IPS-15b (cell line): ENCODE data around the gene HIVEP2.

Source experiments
- H3K27me3 ChIP-seq: one replicate; pipeline ENCODE4 v1.6.1; 2013; ENCODE audit warnings: low read length; ENCODE audit not compliant: control insufficient read depth, insufficient read depth
- H3K36me3 ChIP-seq: one replicate; pipeline ENCODE4 v1.6.1; 2013; ENCODE audit warnings: low read length; ENCODE audit not compliant: control insufficient read depth, insufficient read depth
- H3K4me1 ChIP-seq: one replicate; pipeline ENCODE4 v1.6.1; 2013; ENCODE audit warnings: mild to moderate bottlenecking, low read length; ENCODE audit not compliant: control insufficient read depth, insufficient read depth
- H3K4me3 ChIP-seq: one replicate; pipeline ENCODE4 v1.5.1; 2013; ENCODE audit warnings: low read depth, low read length
- H3K9ac ChIP-seq: one replicate; pipeline ENCODE4 v1.6.1; 2013; ENCODE audit warnings: low read depth, mild to moderate bottlenecking, low read length
- H3K9me3 ChIP-seq: one replicate; pipeline ENCODE4 v1.6.1; 2013; ENCODE audit warnings: mild to moderate bottlenecking, low read length; ENCODE audit not compliant: control insufficient read depth, insufficient read depth

Gene HIVEP2

DNA sequence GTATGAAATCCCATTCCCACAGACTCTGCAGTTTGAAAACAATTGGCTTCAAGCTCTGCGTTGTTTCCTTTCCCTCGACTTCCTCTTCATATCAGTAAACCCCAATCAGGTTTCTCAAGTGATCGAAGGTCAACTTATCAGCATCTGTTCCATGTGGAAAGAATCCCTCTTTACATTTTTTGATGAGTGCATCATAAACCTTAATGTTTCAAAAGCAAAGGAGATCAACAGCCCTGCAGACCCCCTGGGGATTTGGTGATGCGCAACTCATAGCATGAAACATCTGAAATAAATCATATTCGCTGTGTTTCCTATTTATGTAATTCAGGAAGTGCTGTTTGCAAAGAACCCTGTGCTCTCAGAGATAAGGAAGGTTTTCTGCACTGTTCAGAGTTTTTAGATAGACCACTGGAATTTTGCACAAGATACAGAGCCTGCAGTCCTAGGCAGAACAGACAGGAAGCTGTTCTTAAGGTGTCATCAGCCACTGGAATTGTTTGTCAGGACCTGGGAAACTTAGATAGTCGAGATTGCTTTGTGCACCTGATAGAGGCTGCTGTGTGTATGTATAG is 216.0 kb downstream of the HIVEP2 start:
- no peak overlapping the region for H3K4me3 ChIP-seq
- H3K9me3 ChIP-seq, result no peaks in the 10 kb centered on the region
- no peaks in the 10 kb centered on the region for H3K27me3 ChIP-seq
- no peak overlapping the region for H3K9ac ChIP-seq
- H3K4me1 ChIP-seq, result peaks cover 2% of the 10 kb centered on the region
- no peaks in the 10 kb centered on the region for H3K36me3 ChIP-seq

DNA sequence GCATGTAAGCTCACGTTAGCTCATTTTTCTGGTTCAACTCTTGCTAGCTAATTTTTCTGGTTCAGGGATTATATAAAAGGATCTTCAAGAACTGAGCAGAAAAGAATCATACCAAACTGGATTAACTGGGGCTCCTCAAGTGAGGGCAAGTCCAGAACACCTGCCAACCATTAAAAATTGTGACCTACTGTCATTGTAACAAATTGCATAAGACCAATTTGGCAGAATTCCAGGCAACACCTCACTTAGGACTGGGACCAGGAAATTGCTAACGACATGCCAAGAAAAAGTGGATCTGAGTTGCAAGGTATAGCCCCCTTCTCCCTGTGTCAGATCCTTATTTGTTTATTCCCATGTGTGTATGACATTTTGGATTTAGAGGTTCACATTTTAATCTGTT is 216.6 kb downstream of the HIVEP2 start:
- H3K36me3 ChIP-seq, result no peaks in the 10 kb centered on the region
- H3K9me3 ChIP-seq, result no peaks in the 10 kb centered on the region
- no peak overlapping the region for H3K9ac ChIP-seq
- H3K4me3 ChIP-seq, result no peak overlapping the region
- H3K4me1 ChIP-seq, result no peaks in the 10 kb centered on the region
- no peaks in the 10 kb centered on the region for H3K27me3 ChIP-seq

DNA sequence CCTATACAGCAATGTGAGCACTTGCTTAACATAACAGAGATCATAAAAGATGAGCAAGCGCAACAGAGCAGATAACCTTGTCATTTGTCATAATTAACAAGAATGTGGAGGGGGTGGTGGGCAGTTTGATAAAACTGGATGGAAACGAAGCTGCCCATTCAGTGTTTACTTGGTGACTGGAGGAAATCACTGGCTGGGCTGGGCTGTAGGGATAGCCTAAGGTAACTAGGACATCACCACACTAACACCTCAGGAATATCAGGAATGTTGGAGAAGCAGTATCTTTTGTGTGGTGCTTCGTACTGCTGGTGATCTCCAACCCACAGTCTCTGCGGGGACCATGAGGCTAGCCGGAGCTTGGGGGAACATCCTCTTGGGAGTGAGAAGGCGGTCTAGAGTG is 218.4 kb downstream of the HIVEP2 start:
- no peaks in the 10 kb centered on the region for H3K27me3 ChIP-seq
- no peaks in the 10 kb centered on the region for H3K9me3 ChIP-seq
- no peaks in the 10 kb centered on the region for H3K36me3 ChIP-seq
- H3K4me3 ChIP-seq, result no peak overlapping the region
- H3K9ac ChIP-seq, result no peak overlapping the region
- H3K4me1 ChIP-seq, result no peaks in the 10 kb centered on the region

DNA sequence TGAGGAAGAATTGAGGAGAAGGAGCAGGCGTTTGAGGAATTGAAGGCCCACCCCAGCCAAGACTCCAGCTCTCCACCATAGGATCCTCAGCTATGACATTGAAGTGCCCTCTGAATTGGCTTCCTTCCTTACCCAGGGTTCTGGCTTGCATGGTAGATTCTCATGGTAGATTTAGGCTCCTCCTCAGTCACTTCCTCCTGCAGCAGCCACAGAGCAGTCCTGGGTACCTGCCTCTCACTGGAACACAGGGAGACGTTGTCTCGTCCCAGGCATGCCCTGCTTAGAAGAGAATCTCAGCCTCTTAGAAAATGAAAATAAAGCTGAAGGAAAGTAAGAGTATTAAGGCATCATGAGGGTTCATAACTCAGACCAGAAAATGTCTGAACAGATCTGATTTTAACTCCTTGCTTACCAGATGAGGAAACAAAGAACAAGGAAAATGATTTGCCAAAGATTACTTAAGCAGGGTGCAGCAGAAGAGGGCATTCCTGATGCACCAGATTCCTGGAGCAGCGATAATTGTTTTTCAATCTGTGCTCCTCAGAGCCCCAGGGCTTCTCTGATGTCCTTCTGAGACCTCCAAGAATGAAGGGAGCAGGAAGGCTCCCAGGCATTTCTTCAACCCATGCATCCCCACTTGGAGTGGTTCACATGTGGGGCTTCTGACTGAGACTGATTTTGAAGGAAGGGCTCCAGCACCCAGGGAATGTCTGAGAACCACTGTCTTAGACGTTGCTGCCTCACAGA is 219.8 kb downstream of the HIVEP2 start:
- Histone ChIP-seq H3K36me3 (no peaks in the 10 kb centered on the region), H3K27me3 (no peaks in the 10 kb centered on the region), H3K4me1 (no peaks in the 10 kb centered on the region), H3K4me3 (no peak overlapping the region), H3K9me3 (no peaks in the 10 kb centered on the region), H3K9ac (no peak overlapping the region)

DNA sequence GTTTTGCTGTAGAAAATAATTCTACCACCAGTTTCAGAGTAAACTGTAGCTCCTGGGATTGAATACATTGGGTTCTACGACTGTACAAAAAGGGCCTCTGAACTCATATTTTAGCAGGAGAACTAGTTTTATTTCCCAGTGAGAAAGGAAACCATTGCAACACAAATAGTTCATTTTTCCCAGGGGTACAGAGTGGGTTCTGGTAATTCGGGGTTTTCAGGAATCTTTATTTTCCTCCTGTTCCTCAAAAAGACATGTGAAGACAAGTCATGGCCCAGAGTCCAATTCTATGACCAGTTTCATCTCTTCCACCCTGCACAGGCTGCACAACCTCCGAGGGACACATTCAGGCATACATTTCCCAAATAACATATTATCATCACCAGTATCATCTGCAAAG is 222.1 kb downstream of the HIVEP2 start:
- no peak overlapping the region for H3K9ac ChIP-seq
- H3K4me3 ChIP-seq, result no peak overlapping the region
- no peaks in the 10 kb centered on the region for H3K36me3 ChIP-seq
- no peaks in the 10 kb centered on the region for H3K4me1 ChIP-seq
- no peaks in the 10 kb centered on the region for H3K27me3 ChIP-seq
- no peaks in the 10 kb centered on the region for H3K9me3 ChIP-seq

DNA sequence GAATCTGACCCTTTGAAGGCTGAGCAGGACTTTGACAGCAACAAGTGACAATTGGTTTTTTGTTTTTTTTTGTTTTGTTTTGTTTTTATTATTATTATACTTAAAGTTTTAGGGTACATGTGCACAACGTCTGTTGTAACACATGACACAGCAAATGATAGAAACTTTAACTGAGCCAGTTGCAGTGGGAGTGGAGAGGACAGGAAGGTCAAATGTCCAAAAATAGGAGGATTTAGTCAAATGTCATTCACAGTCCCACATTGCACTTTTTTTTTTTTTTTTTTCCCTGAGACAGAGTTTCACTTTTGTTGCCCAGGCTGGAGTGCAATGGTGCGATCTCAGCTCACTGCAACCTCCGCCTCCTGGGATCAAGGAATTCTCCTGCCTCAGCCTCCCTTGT is 223.0 kb downstream of the HIVEP2 start:
- Histone ChIP-seq H3K27me3 (no peaks in the 10 kb centered on the region), H3K4me1 (no peaks in the 10 kb centered on the region), H3K9ac (no peak overlapping the region), H3K4me3 (no peak overlapping the region), H3K36me3 (no peaks in the 10 kb centered on the region), H3K9me3 (no peaks in the 10 kb centered on the region)

DNA sequence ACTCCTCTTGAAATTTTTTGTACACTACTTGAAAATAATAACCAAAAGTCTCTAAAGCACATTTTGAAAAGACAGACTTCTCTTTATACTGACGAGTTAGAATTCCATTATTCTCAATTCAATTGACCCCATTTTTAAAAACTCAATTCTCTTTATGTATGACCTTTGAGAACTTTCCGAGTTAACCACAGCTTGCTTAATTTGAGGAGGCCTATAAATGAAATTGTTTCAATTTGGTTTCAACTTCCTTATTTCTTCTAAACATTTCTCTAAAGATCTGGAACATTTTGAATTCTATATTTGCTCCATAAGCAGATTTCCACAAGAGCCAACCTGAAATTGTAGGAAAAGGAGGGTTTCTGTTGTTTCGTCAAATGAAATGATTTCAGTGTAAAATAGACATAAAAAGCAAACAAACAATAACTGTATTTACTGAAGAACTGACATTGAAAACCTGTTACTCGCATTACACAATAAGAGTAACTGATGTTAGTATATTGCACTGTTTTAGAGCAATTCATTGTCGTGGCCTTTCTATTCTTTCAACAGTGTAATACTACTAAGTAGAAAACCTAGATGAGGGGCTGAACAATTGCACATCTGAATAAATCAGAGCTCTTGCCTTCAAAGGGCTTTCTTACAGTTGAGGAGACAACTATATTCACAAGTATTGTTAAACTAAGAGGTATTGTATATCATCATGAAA is 223.6 kb downstream of the HIVEP2 start:
- H3K36me3 ChIP-seq, result no peaks in the 10 kb centered on the region
- H3K4me3 ChIP-seq, result no peak overlapping the region
- H3K9ac ChIP-seq, result no peak overlapping the region
- no peaks in the 10 kb centered on the region for H3K27me3 ChIP-seq
- no peaks in the 10 kb centered on the region for H3K9me3 ChIP-seq
- H3K4me1 ChIP-seq, result peaks cover 1% of the 10 kb centered on the region

DNA sequence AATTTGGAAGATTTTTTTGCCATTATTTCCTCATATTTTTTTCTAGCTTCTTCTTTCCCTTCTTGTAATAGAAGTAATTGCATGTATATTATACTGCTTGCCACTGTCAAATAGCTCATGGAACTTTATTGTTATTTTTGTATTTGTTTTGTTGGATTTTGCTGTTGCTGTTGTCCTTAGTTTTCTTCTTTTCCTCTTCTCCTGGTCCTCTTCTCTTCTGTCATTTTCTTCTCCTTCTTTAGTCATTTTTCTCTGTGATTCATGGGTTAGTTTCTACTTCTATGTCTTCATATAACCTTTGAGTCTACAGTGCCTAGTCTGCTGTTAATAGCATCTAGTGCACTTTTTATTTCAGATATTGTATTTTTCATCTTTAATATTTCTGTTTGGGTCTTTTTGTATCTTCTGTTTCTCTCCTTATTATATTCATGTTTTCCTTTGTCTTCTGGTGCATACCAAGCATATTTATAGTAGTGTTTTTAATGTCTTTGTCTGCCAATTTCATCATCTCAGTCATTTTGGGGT is 226.2 kb downstream of the HIVEP2 start:
- Histone ChIP-seq H3K4me3 (no peak overlapping the region), H3K36me3 (no peaks in the 10 kb centered on the region), H3K9me3 (no peaks in the 10 kb centered on the region), H3K27me3 (no peaks in the 10 kb centered on the region), H3K4me1 (peaks cover 2% of the 10 kb centered on the region), H3K9ac (no peak overlapping the region)

DNA sequence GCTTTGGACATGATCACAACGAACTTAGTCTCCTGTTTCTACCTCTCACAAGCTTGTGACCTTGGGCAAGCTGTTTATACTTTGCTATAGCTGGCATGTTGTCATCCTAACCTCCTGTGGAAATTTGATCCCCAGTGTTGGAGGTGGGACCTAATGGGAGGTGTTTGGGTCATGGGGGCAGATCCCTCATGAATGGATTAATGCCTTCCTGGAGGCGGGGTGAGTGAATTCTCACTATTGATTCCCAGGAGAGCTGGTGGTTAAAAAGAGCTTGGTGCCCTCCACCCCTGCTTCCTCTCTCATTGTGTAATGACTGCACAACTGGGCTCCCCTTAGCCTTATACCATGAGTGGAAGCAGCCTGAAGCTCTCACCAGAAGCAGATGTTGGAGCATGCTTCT is 228.9 kb downstream of the HIVEP2 start:
- H3K9me3 ChIP-seq, result no peaks in the 10 kb centered on the region
- no peak overlapping the region for H3K4me3 ChIP-seq
- H3K9ac ChIP-seq, result no peak overlapping the region
- H3K36me3 ChIP-seq, result no peaks in the 10 kb centered on the region
- H3K27me3 ChIP-seq, result no peaks in the 10 kb centered on the region
- peaks cover 2% of the 10 kb centered on the region for H3K4me1 ChIP-seq

DNA sequence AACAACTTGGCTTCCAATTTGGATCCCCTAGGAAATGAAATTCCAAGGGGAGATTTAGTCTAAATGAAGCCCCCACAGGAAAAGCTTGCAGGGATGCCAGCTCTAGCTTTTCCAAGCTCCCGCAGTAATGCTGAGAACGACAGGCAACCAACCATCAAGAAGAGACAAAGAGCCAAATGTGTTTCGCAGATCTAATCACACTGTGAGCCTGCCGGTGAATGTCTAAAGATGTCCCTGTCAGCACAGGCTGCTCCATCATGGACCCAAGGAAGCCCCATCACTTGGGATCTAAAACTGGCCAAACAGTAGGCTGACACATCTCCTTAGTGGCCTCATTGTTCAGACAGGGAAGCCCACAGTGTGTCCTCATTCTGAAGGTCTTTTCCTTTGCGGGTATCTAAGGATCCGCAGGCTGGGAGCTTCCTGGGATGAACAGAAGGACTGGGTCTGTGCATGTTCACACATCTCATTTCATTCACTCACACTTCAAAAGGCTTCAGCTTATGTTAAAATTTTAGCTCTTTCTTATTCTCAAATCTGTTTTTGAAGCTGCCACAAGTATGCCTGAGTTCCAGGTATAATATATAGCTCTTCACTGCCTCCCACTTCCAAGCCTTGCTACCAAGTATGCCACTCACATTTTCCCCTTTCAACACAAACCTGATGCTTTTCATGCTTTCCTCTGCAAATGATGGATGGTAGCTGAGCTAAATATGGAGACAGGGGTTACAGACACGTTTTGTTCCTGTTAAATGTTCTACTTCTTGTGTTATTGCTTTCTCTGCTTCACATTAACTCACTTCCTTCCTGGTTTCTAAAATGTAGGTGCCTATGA is 229.8 kb downstream of the HIVEP2 start:
- no peaks in the 10 kb centered on the region for H3K27me3 ChIP-seq
- no peak overlapping the region for H3K4me3 ChIP-seq
- H3K36me3 ChIP-seq, result no peaks in the 10 kb centered on the region
- H3K4me1 ChIP-seq, result peaks cover 2% of the 10 kb centered on the region
- H3K9me3 ChIP-seq, result no peaks in the 10 kb centered on the region
- no peak overlapping the region for H3K9ac ChIP-seq

DNA sequence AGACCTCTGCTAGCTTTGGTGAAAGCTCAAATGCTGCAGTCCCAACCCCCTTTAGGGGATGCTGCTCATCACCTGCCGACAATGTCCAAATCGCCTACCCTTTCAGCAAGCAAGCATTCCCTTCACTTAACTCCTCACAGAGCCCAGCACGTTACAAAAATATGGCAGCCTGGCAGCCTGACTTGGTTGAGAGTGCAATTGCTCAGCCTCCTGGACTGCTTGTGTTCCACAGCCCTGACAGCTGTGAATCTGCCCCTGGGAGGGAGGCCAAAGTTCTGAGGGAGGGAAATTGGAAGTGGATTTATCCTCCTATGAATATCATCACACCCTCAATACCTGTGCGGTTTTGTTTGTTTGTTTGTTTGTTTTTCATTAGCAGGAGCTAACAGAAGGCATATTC is 231.0 kb downstream of the HIVEP2 start:
- peaks cover 2% of the 10 kb centered on the region for H3K4me1 ChIP-seq
- H3K9ac ChIP-seq, result no peak overlapping the region
- H3K9me3 ChIP-seq, result no peaks in the 10 kb centered on the region
- no peaks in the 10 kb centered on the region for H3K27me3 ChIP-seq
- no peak overlapping the region for H3K4me3 ChIP-seq
- H3K36me3 ChIP-seq, result no peaks in the 10 kb centered on the region
